ENCODE data around the gene SAMD15. TPM values are rescaled to one million over a fixed set of nuclear protein-coding genes. Genes with fewer than 3 reads are reported as not detected.

Gene SAMD15
- total RNA-seq (2022; extraction: Qiagen RNA extraction; ENCODE audit: low read depth): 1.5 to 2.0 TPM (median 1.7 TPM) in 5 replicates

GRCh38 chr14:77376771-77377501 lies at the start of gene SAMD15, which contains the start of gene TMED8:
Gene SAMD15, plus strand, starts transcription at chr14:77377379. Its CDS starts 40 bp downstream, at chr14:77377419.
Gene TMED8, minus strand, starts transcription at chr14:77377094. Its CDS starts 41 bp downstream, at chr14:77377053.

DNA sequence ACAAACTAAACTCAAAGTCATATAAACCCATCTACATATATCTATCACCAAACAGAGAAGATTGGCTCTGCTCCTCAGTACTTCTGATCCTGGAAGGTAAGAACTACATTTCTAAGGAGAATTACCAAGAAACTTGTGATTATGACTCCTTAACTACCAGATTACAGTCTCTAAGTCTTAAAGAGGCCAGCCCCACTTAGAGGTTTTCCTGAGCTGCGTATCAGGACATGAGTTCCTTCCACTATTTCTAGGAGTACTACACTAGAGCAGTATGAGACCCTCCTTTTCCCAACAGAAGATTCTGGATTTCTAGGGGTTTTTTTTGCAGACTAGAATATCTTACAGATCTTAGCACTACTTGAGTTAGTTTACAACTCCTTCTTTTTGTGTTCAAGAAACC lies 46.2 kb downstream of the SAMD15 start, which contains the start of gene NOXRED1:
Gene NOXRED1 (minus strand): TSS at position 101 of the 400 bp plus-strand sequence. CDS start 634 bp downstream, outside the sequence.

Other genes starting within 250 kb of the SAMD15 start
- 0.18 to 0.35 TPM (median 0.23 TPM) in 5 replicates for gene ZDHHC22, start 235.6 kb upstream of the SAMD15 start, total RNA-seq (2022; extraction: Qiagen RNA extraction; ENCODE audit: low read depth)
- gene TMEM63C, start 195.6 kb upstream of the SAMD15 start, total RNA-seq (2022; extraction: Qiagen RNA extraction; ENCODE audit: low read depth): 1.2 to 1.9 TPM (median 1.8 TPM) in 5 replicates
- gene NGB, start 106.2 kb upstream of the SAMD15 start, total RNA-seq (2022; extraction: Qiagen RNA extraction; ENCODE audit: low read depth): not detected in 5 replicates
- 25.4 to 33.3 TPM (median 29.7 TPM) in 5 replicates for gene POMT2, start 56.5 kb upstream of the SAMD15 start, total RNA-seq (2022; extraction: Qiagen RNA extraction; ENCODE audit: low read depth)
- gene GSTZ1, start 56.3 kb upstream of the SAMD15 start, total RNA-seq (2022; extraction: Qiagen RNA extraction; ENCODE audit: low read depth): 29.7 to 35.8 TPM (median 33.5 TPM) in 5 replicates
- 4.1 to 8.2 TPM (median 6.9 TPM) in 5 replicates for gene TMED8, start 285 bp upstream of the SAMD15 start, total RNA-seq (2022; extraction: Qiagen RNA extraction; ENCODE audit: low read depth)
- 0.10 TPM in 1 of 5 replicates, not detected in the others for gene NOXRED1, start 46.1 kb downstream of the SAMD15 start, total RNA-seq (2022; extraction: Qiagen RNA extraction; ENCODE audit: low read depth)
- gene VIPAS39, start 80.2 kb downstream of the SAMD15 start, total RNA-seq (2022; extraction: Qiagen RNA extraction; ENCODE audit: low read depth): 10.4 to 15.0 TPM (median 13.1 TPM) in 5 replicates
- gene AHSA1, start 80.7 kb downstream of the SAMD15 start, total RNA-seq (2022; extraction: Qiagen RNA extraction; ENCODE audit: low read depth): 213 to 280 TPM (median 245 TPM) in 5 replicates
- gene ISM2, start 121.4 kb downstream of the SAMD15 start, total RNA-seq (2022; extraction: Qiagen RNA extraction; ENCODE audit: low read depth): 0.21 to 0.39 TPM (median 0.32 TPM) in 5 replicates
- gene SPTLC2, start 239.3 kb downstream of the SAMD15 start, total RNA-seq (2022; extraction: Qiagen RNA extraction; ENCODE audit: low read depth): 29.4 to 35.3 TPM (median 32.6 TPM) in 5 replicates

All from A549 treated with GW870086 at 1 μM for 4 hours (cell line).